ENCODE results near the gene PALMD. TPM values are rescaled to one million over a fixed set of nuclear protein-coding genes. Genes with fewer than 3 reads are reported as not detected.

PALMD gene
- total RNA-seq, 1 donor from 2014 or later: 1.4 TPM

DNA sequence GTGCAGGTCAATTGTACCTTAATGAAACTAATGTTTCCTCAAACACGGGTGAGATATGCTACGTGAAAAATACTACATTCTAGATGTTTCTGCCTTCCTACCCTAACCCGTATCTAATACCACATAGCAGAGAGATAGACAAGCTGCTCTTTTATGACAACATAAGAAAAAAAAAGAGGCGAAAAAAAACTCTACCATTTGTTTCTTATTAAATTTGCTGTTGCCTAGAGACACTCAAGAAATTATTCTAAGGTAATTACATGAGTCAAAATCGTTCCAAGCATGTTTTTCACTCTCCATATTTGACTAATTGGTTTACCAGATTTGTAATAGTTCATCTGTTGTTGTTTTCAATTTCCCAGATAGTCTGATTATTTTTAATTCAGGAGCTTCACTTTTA, 27.4 kb downstream of the PALMD start:
- DNase-seq (ENCODE audit: low read depth): no peak
- TF ChIP-seq, protein P1, sequence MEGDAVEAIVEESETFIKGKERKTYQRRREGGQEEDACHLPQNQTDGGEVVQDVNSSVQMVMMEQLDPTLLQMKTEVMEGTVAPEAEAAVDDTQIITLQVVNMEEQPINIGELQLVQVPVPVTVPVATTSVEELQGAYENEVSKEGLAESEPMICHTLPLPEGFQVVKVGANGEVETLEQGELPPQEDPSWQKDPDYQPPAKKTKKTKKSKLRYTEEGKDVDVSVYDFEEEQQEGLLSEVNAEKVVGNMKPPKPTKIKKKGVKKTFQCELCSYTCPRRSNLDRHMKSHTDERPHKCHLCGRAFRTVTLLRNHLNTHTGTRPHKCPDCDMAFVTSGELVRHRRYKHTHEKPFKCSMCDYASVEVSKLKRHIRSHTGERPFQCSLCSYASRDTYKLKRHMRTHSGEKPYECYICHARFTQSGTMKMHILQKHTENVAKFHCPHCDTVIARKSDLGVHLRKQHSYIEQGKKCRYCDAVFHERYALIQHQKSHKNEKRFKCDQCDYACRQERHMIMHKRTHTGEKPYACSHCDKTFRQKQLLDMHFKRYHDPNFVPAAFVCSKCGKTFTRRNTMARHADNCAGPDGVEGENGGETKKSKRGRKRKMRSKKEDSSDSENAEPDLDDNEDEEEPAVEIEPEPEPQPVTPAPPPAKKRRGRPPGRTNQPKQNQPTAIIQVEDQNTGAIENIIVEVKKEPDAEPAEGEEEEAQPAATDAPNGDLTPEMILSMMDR (conservative IDR thresholded peaks at IDR 0.05; ENCODE audit: low read depth, low read length): no peak
- no peak overlapping the region for H3K4me3 ChIP-seq (ENCODE audit: low read depth, low read length)

DNA sequence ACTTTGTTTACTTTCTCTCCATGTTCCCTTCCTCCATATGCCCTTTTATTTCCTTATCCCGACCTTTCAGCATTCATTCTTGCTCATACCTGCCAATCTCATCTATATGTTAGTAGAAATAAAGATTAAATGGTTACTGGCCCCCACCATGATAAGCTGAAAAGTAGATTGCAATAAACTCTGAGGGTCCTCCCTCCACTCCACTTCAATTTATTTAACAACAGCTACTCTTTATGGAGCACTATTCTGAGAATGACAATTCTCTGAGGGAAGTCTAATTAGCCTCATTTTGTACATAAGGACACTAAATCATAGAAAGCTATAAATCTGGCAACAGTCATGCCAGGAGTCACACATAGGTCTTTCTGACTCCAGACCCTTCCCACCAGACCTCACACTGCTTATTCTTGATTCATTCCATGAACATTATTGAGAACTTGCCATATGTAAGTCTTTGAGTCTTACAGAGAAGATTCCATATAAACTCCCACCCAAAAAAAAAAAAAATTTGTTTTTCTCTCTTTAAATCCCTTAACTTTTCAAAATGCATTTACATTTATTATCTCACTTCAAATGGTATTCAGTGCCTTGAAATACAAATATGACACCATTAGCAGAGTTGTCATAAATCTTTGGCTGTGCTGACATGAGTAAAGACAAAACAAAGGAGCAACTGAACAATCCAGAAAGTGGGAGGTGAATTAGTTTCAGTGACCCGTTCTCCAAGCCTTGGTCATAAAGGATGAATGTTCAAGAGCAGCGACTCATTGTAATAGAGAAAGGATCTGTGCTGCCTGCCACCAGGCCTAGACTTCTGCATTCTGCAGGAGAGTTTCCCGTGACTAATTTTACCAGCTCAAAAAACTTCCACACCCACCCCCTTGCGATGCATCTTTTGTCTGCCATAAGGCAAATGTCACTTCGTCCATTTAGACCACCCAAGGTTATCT, 28.5 kb downstream of the PALMD start:
- DNase-seq (ENCODE audit: low read depth): no peak
- no peak overlapping the region for H3K4me3 ChIP-seq (ENCODE audit: low read depth, low read length)
- TF ChIP-seq, protein P1 (conservative IDR thresholded peaks at IDR 0.05; ENCODE audit: low read depth, low read length): no peak

DNA sequence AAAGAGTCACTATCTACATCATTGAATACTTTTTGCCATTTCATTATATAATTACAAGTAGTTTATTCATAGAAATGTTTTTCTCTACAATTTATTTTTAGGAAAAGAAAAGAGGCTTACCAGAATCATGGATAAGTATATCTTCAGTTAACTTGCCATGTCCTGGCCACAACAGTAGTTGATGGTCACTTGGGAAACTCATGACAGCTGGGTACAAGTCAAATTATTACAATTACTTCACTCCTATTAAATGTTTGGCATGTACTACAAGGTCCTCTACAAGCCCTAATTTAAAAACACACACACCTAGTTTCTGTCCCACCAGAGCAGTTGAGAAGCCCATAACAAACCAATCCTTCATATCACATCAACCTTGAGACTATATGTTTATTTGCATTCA, 29.4 kb downstream of the PALMD start:
- no peak overlapping the region for H3K4me3 ChIP-seq (ENCODE audit: low read depth, low read length)
- TF ChIP-seq, protein P1 (conservative IDR thresholded peaks at IDR 0.05; ENCODE audit: low read depth, low read length): no peak
- DNase-seq (ENCODE audit: low read depth): no peak

- TF ChIP-seq, protein P1 (conservative IDR thresholded peaks at IDR 0.05; ENCODE audit: low read depth, low read length): no peak
- DNase-seq (ENCODE audit: low read depth): no peak
- H3K4me3 ChIP-seq (ENCODE audit: low read depth, low read length): no peak overlapping the region
Measured at GRCh38 chr1:99675994-99676393, 30.1 kb downstream of the PALMD start.

GRCh38 chr1:99676876-99677275, 31.0 kb downstream of the PALMD start:
- DNase-seq (ENCODE audit: low read depth): no peak
- TF ChIP-seq, protein P1 (conservative IDR thresholded peaks at IDR 0.05; ENCODE audit: low read depth, low read length): no peak
- no peak overlapping the region for H3K4me3 ChIP-seq (ENCODE audit: low read depth, low read length)

GRCh38 chr1:99677416-99677815, 31.5 kb downstream of the PALMD start:
- DNase-seq (ENCODE audit: low read depth): no peak
- TF ChIP-seq, protein P1 (conservative IDR thresholded peaks at IDR 0.05; ENCODE audit: low read depth, low read length): no peak
- no peak overlapping the region for H3K4me3 ChIP-seq (ENCODE audit: low read depth, low read length)

GRCh38 chr1:99680270-99680669, 34.4 kb downstream of the PALMD start:
- no peak for DNase-seq (ENCODE audit: low read depth)
- H3K4me3 ChIP-seq (ENCODE audit: low read depth, low read length): no peak overlapping the region
- TF ChIP-seq, protein P1 (conservative IDR thresholded peaks at IDR 0.05; ENCODE audit: low read depth, low read length): no peak

Data from epithelial cell of proximal tubule (primary cell).